DMS 273 (cell line): Measurements from ENCODE around the gene ENPP7.
A peak's percentile ranks its signal among the peaks of the same experiment; 100 is the strongest.

ENCODE experiments used
- DNase-seq: peaks from one replicate; lab custom pipeline; 2025; ENCODE audit not compliant: unreplicated experiment; lab: John Stamatoyannopoulos, UW

Gene ENPP7

DNA sequence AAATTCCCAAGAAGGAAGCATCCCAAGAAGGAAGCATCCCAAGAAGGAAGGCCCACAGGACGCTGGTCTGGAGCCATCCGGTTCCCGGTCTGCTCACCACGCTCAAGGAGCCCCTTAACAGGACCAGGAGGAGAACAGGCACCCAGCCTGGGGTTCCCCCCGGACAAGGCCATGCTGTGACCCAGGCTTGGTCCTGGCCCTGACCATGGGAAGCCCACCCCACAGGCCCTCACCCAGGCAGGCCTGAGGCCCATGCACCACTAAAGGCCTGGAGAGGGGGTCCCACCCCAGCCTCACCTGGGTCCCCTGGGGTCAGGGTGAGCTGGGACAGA lies 340 bp upstream of the ENPP7 start:
- no peak for DNase-seq

DNA sequence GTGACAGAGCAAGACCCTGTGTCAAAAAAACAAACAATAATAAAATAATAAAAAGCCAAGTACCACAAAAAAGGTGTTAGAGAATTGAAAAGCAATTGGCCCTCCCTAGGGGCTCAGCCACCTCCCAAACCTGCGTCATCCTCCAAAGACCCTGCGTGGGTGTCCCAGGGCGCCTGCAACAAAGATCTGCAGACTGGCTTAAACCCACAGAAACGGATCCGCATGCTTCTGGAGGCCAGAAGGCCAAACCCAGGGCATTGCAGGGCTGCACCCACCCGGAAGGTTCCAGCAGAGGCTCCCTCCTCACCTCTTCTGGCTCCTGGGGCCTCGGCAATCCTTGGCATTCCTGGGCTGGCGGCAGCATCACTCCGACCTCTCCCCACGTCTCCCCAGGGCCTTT lies 1.5 kb downstream of the ENPP7 start:
- no peak for DNase-seq

DNA sequence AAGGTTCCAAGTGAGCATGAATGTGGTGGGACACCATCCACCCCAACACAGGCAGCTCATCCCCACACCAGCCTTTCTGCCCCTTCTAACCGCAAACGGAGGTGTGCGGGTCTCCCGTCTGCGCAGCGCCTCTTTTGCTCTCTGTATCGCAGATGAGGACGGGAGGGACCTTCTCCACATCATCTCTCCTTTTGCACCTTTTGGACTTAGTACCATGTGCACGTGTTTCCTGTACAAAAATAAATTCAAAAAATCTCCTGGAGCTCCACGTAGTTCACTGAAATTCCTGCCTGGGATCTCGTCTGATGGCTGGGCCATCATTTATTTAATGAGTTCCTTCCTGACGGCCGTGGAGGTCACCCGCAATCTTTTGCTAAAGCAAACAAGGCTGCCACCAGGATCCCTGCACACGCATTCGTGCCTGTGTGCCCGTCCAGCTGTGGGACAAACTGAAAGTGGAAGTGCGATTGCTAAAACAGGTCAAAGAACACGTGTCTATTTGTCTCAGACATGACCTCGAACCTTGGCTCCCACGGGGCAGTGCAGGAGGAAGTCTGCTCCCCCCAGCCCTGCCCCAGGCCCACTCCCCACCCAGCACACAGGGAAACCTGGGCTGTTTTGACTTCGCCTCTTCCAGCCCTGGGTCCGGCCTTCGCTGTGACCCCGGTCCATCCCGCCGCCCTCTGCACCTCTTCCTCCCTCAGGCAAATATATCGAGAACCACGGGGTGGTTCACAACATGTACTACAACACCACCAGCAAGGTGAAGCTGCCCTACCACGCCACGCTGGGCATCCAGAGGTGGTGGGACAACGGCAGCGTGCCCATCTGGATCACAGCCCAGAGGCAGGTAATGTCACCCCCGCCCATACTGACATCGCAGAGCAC lies 2.3 kb downstream of the ENPP7 start:
- no peak for DNase-seq

DNA sequence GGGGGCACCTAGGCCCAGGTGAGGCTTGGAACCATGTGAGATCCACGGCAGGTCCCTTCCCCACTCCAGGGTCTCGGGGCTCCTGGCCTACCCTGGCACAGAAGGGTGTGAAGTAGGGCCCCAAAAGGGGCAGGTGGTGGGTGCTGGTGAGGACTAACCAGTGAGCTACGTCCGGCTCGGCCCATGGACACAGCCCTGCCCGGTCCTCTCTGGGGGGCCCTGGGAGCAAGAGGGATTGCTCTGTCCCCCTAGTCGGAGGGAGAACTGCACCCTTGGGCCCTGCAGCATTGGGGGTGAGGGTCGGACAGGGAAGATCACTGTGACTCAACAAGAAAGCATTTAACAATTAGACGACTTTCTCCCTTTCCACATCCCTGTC lies 2.9 kb downstream of the ENPP7 start:
- DNase-seq: no peak

DNA sequence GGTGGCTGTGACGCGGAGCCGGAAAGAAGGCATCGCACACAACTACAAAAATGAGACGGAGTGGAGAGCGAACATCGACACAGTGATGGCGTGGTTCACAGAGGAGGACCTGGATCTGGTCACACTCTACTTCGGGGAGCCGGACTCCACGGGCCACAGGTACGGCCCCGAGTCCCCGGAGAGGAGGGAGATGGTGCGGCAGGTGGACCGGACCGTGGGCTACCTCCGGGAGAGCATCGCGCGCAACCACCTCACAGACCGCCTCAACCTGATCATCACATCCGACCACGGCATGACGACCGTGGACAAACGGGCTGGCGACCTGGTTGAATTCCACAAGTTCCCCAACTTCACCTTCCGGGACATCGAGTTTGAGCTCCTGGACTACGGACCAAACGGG lies 4.4 kb downstream of the ENPP7 start:
- no peak for DNase-seq

DNA sequence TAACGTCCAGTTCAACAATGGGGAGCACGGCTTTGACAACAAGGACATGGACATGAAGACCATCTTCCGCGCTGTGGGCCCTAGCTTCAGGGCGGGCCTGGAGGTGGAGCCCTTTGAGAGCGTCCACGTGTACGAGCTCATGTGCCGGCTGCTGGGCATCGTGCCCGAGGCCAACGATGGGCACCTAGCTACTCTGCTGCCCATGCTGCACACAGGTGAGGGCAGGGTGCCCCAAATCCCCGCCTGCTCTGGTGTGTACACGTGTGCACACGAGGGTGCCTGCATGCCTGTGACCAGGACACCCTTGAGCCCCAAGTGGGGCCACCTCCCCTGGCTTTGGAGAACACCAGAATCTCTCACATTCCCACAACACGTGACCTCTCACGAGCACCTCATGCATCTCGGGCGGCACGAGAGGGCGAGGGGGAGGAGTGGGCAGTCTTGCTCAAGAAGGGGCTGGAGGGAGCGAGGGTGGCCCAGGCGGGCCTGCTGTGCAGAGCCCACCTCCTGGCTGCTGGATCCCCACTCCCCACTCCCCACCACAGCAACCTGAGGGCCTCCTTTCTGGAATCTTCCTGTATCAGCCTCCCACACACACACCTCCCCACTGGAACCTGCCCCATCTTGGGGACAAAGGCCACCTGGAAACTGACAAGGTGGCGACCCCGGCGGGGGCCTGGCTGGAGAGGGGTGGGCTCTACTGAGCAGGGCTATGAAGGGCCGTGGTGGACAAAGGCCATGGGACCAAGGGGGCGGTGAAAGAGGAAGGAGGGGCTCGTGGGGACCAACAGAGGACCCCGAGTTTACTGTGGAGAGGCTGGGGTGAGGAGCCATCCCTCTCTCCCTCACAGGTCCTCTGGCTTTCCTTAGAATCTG lies 6.5 kb downstream of the ENPP7 start:
- no peak for DNase-seq

DNA sequence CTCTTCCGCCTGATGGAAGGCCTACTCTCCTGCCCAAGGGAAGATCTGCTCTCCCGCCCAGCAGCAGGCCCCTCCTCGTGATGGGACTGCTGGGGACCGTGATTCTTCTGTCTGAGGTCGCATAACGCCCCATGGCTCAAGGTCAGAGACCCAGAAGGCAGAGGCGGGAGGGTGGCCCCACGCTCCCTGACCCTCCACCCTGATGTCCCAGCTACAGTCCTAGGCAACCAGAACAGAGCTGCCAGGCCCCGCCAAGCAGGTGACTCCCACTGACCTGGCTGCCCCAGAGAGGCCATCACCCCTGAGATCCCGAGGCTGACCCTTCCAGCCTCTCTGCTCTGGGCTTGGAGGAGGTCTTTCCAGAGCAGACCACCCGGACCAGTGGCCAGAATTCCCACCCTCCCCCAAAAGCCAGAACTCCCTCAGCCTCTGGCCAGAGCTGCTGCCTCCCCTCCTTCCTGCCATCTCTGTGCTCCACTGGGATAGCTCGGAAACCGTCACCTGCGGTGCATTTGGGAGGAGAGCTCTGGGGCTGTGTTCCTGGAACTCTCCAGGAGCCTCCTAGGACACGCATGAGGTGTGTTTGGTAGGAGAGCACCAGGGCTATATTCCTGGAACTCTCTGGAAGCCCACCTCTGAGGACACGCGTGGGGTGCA lies 7.3 kb downstream of the ENPP7 start:
- no peak for DNase-seq

DNA sequence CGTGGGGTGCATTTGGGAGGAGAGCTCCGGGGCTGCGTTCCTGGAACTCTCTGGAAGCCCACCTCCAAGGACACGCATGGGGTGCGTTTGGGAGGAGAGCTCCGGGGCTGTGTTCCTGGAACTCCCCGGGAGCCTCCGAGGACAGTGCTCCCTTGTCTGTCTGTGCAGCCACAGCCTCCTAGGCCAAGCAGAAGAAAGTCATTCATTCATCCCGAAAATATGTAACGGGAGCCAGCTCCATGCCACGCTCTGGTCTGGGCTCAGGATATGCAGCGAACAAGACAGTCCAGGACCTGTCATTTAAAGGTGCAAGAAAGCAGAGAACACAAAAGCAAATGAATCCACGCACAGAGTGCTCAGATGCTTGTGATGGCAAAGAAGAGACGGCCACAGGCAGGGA lies 7.9 kb downstream of the ENPP7 start:
- no peak for DNase-seq

DNA sequence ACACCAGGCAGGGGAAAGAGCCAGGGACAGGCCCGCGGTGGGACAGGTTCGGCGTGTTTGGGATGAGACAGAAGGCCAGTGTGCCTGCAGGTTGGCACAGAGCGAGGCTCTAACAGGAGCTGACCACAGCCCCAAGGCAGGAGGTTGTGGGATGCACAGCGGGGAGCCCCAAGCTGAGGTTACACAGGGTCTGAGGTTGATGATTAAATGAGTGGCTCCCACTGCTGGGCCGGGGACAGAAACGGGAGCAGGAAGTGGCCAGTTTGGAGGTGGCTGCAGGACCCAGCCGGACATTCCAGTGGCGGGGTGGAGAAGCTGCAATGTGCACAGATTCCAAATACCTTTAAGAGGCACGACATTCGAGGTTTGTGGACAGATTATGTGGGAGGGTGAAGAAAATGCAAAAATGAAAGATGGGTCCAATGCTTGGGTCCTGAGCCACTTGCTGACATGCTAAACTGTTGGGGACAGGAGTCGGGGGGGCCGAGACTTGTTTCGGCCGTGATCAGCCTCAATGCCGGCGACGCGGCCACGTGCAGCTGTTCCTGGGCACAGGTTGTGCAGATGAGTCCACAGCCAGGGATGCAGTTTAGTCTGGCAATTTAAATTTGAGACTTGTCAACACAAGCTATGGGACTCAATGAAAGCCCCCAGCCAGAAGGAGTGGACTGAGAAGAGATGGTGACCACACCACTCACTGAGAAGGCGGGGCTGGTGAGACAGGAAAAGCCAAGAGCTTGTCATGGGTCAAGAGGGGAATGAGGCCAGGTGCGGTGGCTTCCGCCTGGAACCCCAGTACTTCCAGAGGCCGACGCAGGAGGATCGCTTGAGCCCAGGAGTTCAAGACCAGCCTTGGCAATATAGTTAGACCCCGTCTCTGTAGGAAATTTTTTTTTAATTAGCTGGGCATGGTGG lies 8.7 kb downstream of the ENPP7 start:
- DNase-seq: no peak

DNA sequence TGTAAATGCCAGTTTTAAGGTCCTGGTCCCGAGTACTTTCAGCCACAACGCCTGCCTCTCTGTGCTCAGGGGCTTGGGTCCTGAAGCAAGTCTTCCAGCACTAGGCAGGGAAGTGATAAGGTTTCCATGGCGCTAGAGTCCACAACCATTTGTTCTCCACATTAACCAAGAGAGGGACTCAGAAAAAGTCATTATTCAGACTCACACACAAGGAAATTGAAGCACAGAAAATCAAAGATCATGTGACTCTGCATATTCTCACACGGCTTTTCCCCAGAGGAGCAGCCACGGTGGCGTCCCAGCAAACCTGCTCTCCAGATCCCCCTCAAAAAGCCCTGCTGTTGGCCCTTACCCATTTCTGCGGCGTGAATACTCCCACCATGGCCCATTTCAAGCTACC lies 9.7 kb downstream of the ENPP7 start:
- peak; percentile 27 for DNase-seq

DNA sequence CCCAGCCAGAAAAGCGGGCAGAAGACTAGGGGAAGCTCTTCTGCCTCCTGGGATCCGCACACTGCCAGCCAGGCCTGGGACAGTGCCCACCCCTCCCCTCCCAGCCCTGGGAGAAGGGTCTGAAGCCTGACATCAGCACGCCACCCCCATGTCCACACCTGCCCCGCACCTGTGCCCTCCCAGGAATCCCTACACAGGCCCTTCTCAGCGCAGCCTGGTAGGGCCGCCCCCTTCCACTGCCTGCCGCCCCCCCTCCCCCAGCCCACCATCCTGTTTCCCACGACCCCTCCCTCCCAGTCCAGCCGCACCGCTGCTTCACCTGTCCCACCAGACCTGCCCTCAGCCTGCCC lies 10.6 kb downstream of the ENPP7 start:
- no peak for DNase-seq

DNA sequence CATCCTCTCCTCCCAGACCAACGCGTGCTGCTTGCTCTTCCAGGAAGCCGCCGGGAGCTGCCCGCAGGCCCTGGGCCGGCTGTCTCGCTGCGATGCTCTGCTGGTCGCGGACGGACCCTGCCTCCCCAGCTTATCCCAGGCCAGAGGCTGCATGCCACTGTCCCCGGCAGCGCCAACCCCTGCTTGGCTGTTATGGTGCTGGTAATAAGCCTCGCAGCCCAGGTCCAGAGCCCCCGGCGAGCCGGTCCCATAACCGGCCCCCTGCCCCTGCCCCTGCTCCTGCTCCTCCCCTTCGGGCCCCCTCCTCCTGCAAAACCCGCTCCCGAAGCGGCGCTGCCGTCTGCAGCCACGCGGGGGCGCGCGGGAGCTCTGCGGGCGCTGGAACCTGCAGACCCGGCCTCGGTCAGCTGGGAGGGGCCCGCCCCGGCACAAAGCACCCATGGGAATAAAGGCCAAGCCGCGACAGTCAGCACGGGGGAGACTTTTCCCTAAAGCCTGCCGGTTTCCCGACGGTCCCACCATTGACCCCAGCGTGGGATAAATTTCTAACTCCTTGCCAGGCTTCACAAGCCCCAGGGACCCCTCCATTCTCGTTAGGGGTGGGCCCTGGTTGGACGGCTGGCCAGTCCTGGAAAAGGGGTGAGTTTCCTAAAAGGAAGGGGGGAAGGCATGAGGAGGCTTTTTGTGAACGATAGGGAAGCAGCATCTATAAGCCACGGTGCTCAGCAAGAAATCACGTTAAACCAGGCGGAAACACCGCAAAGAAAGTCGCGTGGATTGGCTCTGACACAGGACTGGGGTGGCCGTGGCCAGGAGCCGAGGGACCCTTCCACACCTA lies 11.2 kb downstream of the ENPP7 start:
- DNase-seq: peak; percentile 87

DNA sequence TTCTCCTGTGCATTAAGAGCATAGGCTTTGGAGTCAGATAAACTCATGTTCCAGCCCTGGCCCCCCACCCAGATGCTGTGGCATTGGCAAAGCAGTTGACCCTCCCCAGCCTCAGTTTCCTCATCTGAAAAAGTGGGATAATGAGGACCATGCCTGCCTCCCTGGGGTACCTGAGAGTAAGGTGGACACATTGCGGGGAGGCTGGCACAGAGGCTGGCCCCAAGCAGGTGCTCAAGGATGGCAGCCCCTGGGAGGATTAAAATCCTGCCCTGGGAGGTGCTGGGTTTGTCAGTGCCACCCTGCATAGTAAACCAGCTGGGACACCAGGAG lies 11.8 kb downstream of the ENPP7 start:
- DNase-seq: no peak

DNA sequence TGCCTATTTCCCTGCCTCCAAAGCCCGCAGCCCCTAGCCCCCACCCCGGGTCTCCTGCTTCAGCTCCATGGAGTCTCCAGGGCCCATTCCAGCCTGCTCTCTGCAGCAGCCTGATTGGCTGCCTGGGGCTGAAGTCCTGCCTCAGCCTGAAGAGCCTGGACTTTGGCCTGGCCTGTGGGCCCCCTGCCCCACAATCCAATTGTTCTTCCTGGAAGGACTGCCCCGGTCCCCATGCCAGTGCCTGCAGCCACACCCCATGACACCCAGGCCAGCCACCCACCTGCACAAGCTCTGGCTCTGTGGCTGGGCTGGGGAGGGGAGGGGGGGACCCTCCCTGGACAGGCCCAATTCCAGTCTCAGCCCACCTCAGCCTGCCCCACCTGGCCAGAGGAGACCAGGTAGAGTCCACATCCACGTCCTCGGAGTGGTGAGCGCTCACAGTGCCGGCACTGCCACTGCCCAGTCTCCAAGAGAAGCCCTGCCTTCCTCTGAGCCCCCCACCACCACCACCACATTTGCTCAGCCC lies 12.3 kb downstream of the ENPP7 start:
- no peak for DNase-seq

DNA sequence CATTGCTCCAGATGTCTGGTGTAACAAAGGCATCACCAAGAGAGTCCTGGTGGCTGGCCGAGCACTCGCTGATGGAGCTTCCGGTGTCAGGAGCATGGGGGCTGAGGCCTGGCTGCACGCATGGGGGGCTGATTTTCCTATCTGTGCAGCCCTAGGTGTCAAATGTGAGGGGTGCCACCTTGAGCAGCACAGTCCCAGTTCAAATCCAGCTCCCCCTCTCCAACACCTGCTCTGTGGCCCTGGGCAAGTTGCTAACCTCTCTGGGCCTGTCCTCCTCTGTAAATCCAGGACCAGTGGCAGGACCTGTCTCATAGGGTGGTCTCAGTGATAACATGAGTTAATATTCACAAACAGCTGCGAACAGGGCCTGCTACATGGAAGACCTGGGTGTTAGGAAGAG lies 12.9 kb downstream of the ENPP7 start:
- DNase-seq: no peak

DNA sequence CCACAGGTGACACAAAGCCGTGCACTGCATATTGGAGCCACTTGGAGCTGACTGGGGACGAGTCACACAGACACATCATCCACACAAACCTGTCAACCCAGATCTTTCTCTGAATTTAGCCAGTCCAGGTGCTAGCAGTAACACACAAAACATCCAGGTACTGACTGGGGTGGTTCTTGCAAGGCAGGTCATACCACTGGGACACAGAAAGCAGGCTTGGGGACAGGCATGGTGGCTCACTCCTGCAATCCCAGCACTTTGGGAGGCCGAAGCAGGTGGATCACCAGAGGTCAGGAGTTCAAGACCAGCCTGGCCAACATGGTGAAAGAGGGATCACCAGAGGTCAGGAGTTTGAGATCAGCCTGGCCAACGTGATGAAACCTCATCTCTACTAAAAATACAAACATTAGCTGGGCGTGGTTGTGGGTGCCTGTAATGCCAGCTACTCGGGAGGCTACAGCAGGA lies 14.9 kb downstream of the ENPP7 start:
- DNase-seq: no peak

DNA sequence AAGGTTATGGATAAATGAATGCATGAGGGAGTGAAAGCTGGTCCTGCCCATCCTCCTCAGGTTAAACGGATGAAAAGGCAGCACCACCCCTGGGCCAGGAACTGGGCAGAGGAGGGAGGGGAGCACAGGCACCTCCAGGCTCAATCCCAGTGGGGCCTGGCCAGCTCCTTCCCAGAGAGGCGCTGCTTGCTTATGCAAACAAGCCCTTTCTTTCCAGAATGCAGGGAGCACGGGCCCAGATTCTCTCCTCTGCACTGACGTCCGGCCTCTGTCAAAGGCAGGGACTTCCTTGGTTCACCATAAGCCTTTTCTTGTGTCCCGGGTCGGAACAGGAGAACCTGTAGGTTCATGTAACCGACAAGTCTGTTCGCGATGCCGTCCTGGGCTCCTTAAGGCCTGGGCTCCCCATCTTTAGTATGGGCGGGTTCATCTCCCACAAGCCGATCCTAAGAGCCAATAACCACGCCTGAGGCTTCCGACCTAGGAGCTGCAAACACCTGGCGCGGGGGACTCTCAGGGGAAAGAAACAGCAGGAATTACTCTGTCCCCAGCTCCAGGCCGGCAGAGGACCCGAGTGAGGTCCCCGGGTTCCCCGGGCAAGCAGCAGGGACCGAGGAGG lies 16.3 kb downstream of the ENPP7 start:
- peak; percentile 54 for DNase-seq

DNA sequence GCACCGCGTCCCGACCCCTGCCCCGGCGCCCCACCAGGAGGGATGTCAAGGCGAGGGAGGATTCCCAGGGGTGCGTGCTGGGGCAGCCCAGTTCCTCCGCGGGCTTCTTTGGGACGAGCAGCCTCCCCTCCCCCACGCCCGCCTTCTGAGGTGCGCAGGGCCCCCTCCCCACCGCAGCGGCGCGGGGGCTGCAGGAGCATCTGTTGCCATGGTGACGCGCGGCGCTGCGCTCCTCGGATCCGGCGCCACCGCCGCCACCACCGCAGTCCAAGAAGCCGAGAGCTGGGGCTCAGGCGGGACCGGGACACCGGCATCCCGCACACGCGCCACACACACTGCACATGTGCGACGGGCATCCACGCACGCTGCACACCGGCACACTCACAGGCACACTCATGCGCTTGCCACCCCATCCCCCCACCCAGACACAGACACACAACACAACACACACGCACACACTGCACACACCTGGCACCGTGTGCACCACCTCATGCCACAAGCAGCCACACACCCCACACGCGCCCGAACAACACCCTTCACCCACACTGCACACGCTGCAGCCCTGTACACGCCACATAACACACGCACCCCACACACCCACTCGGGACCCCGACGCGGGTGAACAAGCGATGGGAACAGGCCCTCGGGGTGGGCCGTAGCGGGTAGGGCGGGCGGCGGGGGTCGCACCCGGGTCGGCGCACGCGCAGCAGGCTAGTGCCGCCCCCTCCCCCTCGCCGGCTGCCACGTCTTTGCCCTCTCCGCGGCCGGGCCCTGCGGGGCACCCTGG lies 17.0 kb downstream of the ENPP7 start:
- peak; percentile 66 for DNase-seq
